NOMO-1 treated with dmso at 0.1 percent for 144 hours (cell line): Measurements from ENCODE around the gene GK2.

Experiments
- DNase-seq: peaks from one replicate; lab custom pipeline; 2025; ENCODE audit not compliant: unreplicated experiment; lab: John Stamatoyannopoulos, UW

GK2 gene

DNA sequence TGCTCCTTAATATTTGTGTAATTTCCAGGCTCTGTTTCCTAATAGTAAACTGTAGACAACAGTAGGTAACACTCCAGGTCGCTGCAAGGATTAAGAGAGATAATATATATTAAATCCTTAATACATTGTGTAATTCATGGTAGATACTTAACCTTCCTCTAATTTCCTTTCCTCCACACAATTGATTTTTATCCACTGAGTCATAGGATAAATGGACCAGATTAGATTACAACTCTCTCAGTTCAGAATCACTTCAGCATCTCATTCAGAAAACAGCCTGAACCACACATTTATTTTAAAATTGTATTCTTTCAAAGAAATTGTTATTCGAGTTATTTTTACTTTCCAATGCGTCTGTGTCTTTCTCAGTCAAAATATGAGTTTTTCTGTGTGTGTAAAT, 17.1 kb downstream of the GK2 start:
- no peak for DNase-seq

DNA sequence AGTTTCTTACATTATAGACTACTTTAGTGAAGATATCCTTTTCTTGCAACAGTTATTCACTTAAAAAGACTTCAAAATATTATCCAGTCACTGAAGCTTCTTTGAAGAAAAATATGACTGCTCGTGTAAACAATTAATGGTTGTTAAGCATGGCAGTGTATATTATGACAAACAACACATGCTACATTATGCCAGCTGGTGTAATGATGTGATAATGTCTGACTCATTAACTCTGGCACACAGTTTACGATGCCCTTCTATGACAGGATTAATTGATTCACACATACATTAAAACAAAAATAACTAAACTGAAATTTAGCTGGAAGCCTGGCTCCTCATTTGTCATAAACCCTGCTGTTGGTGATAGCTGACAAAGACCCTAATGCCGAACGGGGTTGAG, 22.4 kb downstream of the GK2 start:
- DNase-seq, result no peak

DNA sequence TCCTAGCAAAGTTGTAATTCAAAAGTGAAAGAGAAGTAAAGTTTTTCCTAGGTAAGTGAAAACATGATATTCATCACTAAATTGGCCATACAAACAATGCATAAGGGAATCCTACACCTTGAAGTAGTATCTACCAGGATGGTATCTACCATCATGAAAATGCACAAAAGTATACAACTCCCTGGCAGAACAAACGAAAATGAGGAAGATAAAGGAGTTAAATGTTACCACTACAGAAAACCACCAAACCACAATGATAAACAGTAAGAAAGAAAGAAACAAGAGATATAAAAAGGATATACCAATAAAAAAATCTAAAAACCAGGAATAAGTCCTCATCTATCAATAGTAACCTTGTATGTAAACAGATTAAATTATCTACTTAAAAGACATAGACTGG, 26.9 kb downstream of the GK2 start:
- DNase-seq, result no peak

DNA sequence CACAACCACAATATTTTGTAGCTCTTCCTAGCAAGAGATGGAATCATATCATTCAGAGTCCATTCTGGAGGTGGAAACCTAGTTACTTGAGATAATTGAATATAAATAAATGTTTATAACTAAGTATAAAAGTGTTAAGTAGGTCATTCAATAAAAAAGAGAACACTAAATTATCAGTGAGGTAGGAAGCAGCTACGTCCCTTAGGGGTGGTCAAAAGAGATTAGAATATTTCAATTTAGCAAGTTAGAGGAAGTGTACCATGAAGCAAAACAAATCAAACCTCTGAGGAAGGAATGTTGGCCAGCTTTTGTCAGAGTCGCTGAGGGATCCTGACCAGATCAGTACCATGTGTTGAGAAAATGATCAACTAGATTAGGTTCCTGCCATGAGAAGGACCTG, 38.0 kb downstream of the GK2 start:
- DNase-seq, result no peak

DNA sequence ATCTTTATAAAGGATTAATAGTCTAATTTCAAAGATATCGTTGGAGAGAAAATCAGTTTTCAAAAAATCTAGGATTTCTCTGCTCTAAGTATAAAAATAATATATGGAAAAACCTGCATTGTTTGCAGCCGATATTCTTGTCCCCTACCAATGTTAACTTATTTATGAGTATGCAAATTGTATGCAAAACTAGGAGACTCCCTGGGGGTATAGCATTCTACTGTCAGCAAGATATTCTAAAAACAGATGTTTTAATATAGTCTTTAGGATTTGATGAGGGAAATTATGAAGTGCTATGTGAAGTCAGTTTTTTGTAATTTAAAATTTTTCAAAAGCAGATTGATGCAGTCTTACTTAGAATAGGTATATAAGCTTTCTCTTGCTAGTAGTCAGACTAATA, 40.9 kb downstream of the GK2 start:
- no peak for DNase-seq

DNA sequence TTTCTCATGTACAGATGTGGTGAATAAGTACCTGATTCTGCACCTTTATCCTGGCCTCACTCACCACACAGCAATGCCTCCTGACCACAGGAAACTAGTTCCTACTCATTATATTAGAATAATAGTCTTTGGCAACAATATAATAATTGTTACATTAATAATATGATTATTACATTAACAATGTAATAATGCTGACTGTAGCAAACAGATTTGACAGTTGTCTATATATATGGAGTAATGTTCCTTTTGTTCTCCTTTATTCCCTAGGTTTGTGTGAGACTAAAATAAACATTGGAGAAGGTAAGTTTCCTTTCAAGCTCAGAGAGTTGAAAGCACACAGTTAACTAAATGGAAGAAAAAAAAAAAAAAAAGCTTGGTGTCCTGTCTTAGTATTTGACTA, 41.6 kb downstream of the GK2 start:
- DNase-seq, result no peak

DNA sequence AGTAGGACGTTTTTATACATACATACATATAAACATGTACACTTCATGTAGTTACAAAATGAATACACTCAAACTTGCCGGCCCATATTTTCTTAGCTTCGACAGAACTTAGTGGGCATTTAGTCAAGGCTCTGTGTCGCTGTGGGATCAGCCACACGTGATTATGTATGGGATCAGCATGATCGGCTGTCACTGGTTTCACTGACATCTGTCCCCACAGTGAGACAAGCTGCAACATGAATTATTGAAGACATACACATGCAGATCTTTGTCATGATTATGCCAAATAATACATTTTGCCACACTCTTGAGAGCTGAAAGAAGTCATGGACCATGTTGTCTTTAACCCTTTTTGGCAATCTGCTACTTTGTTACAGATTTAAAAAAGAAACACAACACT, 44.0 kb downstream of the GK2 start:
- no peak for DNase-seq

DNA sequence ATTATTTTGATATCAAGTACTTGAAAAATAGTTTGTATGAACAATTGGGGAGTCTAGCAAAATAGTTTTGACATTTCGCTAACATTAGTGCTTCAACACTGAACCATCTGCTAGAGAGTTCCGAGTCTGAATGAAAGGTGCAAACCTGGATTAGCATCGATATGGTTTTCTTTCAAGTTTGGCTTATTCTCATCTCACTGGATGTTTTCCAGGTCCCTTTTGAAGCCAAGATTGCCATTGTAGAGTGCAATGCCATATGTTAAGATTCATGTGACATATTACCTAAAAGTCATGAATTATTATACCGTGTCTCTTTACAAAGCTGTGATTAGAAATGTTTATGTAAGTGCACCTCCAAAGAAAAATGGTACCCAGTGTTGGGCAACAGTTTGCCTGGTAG, 45.4 kb downstream of the GK2 start:
- DNase-seq, result no peak

DNA sequence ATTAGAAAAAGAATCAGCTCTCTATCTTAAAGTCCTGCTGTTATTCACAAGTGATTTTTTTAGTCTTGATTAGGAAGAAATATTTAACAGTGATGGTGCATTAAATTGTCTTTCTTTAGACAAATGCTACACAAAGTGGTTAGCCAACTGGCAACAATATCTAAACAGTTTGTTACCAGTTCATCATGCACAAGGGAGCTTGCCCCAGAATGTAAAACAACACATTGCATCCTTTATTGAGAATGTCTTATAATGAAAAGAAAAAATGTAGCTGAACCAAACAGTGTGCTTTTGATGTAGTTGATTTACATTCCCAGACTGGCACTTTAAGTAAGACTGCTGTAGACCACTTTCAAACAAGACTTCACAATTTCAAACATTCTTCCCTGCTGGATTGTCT, 48.0 kb downstream of the GK2 start:
- DNase-seq, result no peak

DNA sequence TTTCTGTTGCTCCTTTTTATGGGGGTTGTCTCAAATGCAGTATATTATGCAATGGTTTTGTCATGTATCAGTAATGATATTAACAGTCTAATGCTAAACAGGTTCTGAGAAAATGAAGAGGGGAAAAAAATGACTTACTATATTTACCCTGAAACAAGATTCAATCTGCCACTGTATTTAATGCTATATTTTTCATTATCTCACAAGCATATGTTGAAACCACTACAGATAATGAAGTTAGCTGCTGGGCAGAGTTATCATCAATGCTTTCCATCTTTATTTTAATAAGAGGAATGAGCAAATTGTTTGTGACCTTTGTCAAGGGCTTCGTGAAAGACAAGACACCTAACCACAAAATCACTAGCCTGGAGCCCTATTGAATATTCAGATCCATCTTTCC, 49.6 kb downstream of the GK2 start:
- no peak for DNase-seq

DNA sequence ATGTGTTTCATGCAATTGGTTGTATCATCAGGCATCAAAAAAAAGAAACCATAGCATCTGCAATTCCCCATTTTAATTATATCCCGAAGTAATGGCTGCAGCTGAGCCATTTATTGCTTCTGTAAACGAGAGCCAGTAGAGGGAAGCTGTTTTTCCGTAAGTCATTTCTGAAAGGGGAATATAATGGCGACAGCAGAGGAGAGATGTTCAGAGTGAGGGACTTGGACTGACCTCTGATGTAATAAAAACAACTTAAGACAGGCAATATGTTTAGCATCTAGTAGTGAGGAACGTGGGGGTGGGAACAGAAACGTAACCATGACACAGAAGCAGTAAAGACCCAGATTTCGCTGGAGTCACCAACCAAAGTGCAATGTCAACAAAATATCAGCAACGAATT, 50.7 kb downstream of the GK2 start:
- DNase-seq, result no peak
